A172 (cell line): Measurements from ENCODE around the gene C3orf20. TPM values are rescaled to one million over a fixed set of nuclear protein-coding genes. Genes with fewer than 3 reads are reported as not detected.

Experiments
- DNase-seq: peaks from one replicate; pipeline ENCODE4 v3.0.0-alpha.2; 2015; ENCODE audit warnings: low spot score
- total RNA-seq: library from RNA; depleted of rRNA; stranded (reverse); fragments of >200 nt; shearing (Covaris generic); gene quantifications from 2 replicates; pipeline ENCODE4 v1.2.3, GENCODE V29; 2014; rRNA removed

C3orf20 gene
- total RNA-seq, result not detected in 2 replicates

- DNase-seq, result no peak
These were observed at the start of gene C3orf20 for GRCh38 chr3:14674841-14675240. C3orf20 (plus strand) TSS chr3:14675141; CDS start chr3:14682714, 7,573 bp downstream.

- no peak for DNase-seq
These were observed 49.5 kb upstream of the C3orf20 start for GRCh38 chr3:14625443-14625842.

GRCh38 chr3:14627815-14628214, 47.1 kb upstream of the C3orf20 start:
- no peak for DNase-seq

GRCh38 chr3:14628406-14628805, 46.5 kb upstream of the C3orf20 start:
- no peak for DNase-seq

GRCh38 chr3:14630404-14631100, 44.4 kb upstream of the C3orf20 start:
- DNase-seq, result no peak

GRCh38 chr3:14631101-14631497, 43.8 kb upstream of the C3orf20 start:
- no peak for DNase-seq

- no peak for DNase-seq
These were observed 43.1 kb upstream of the C3orf20 start for GRCh38 chr3:14631687-14632441.

GRCh38 chr3:14632442-14632930, 42.5 kb upstream of the C3orf20 start:
- no peak for DNase-seq

- DNase-seq, result no peak
These were observed 41.5 kb upstream of the C3orf20 start for GRCh38 chr3:14633417-14633816.

DNA sequence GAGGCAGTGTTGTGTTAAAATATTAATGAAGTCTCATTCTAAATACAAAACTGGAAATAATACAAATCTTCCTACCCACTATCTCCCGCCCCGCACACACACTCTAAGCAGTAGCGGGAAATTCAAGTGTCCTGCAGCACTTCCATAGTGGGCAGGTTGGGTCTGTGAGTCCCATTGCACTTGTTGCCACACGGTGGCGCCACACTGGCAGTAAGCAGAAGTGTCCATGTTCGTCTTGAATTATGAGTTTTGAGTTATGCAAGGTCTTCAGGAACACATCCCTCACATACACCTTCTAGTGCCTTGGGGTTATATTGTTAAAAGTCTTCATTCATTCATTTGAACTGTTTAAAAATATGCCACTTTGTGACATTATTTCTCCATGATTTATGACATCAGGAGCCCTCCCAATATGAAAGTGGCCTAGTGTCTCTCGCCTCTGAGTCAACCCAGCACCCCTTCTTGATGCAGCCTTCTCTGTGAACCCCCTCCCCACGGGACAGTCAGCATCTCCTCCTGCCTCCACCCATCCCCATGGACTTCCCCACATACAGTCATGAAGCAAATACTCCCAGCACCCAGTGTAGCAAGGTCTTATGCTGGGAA, 41.0 kb upstream of the C3orf20 start:
- DNase-seq, result peak; percentile 38

DNA sequence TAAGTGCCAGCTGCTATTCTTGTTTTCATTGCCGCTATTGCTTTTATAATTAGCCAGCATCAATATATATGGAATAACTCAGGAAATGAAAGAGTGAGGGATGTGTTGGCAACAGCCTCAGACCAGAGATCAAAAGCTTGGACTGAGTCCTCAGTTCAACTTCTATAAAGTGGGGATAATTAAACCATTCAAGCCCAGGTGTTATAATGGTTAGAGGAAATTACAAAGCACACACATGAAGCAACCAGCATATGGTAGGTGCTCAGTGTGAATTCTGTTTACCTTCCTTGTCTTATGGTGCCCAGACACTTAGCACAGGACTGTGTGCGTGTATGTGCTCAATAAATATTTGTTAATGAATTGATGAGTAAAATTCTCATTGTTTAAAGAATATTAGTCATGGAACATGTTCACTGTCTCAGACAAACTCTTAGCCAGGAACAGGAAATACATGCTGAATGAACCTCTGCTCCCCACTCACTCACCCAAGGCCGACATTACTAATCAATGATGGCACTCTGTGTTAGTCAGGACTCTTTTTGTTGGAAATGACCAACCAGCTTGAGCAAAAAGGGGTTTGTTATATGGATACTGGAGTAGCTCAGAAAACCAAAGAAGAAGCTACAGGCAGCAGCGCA, 40.1 kb upstream of the C3orf20 start:
- no peak for DNase-seq

GRCh38 chr3:14636496-14637087, 38.3 kb upstream of the C3orf20 start:
- no peak for DNase-seq

- DNase-seq, result peak; percentile 50
These were observed 34.8 kb upstream of the C3orf20 start for GRCh38 chr3:14640157-14640562.

DNA sequence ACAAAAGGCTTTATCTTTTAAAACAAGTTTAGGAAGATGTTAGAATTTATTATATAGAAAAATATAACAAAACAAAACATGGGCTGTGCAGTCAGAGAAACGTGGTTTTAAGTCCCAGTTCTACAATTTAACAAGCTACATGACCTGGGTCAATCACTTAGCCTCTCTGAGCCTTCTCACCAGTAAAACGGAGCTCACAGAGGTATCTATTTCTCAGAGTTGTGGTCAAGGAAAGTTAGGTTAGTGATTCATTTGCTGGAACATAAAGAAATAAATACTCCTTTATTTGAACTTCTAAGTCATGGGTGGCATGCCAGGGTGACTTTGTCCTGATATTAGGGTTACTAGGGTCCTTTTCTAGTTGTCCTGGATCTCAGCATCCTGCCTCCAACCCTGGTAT, 34.2 kb upstream of the C3orf20 start:
- DNase-seq, result no peak

DNA sequence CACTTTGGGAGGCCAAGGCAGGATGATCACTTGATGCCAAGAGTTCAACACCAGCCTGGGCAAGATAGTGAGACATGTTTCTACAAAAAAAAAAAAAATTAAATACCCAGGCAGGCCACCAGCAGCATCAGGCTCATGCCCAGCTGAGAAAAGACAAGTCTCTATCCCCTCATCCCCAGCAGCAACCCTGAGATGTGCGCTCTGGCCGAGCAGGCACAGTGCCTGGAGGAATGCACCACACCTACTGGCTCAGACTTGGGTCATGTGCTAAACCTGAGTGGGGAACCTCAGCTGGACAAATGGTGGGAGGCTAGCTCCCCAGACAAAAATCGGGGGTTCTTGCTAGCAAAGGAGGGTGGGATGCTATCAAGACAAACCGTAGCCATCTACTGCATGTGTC, 33.6 kb upstream of the C3orf20 start:
- no peak for DNase-seq

GRCh38 chr3:14645453-14645852, 29.5 kb upstream of the C3orf20 start:
- DNase-seq, result no peak

DNA sequence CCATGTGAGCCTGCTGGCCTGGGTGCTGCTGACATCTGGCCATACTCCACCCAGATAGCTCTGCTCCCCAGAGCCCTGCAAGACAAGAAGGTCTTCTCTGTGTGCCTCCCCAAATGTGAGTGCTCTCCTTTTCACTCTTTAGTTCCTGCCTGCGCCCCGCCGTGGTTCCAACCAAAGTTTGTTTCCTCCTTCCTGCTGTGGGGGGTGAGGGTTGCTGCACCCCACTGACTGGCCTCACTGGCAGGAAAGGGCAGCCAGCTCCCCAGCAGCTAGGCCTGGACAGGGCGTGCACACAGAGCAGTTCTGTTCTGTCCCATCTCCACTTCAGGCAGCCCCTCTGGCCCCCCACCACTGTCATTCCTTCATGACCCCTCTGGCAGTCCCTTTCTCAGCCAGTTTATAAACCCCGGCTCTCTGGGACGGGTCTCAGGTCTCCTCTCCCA, 28.8 kb upstream of the C3orf20 start:
- DNase-seq, result no peak

DNA sequence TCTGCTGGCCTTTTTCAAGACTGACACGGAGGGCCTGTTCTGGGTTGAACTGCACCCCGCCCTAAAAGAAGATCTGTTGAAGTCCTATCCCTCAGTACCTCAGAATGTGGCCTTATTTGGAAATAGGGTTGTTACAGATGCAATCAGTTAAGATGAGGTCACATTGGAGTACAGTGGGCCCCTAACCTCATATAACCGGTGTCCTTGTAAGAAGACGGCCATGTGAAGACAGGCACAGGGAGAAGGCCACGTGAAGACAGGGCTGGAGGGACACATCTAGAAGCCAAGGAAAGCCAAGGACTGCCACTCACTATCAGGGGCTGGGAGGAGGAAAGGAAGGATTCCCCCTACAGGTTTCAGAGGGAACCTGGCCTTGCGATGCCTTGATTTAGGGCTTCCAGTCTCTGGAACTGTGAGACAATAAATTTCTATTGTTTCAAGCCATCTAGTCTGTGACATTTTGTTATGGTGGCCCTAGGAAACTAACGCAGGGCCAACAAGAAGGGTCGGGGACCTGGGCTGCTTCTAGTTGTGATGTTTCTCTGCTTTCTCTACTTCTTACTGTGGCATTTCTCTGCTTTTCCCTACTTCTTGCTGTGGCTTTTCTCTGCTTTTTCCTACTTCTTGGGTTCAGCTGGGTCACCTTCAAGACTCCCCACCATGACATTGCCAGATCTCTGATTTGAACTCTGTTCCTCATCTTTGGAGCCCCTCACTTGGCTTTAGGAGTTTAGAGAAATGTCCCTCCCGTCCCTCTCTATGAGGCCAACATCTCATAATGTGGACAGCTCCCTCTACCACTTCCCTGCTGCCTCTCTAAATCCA, 28.1 kb upstream of the C3orf20 start:
- no peak for DNase-seq

- DNase-seq, result no peak
These were observed 26.7 kb upstream of the C3orf20 start for GRCh38 chr3:14647976-14648955.

DNA sequence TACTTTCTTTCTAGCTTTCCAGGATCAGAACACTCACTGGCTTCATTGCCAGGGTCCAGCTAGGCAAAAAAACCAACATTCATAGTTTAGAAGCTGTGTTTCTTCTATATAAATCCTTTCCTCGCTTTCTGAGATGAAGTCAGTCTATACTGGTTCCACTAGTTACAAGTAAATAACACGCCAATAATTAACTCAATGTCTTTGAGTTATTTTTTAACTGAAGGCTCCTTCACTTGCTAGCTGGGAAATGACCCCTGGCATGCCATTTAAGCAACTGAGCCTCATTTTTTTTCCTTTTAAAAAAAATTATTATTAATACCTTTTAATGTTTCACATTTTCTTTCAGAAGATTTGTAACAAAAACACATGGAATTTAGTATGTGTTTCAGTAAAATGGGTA, 25.5 kb upstream of the C3orf20 start:
- no peak for DNase-seq
